Nephron (organoid): ENCODE measurements around the gene SCN3A.

Experiments
- H3K27ac Mint-ChIP-seq, 3 experiments: 2 replicates each; pipeline ENCODE4 v1.8.0; 2020; ENCODE audit warnings: mixed read lengths in 3 of 3, mild to moderate bottlenecking in 2 of 3, moderate library complexity in 1 of 3
- H3K27me3 Mint-ChIP-seq: 2 replicates; pipeline ENCODE4 v1.8.0; 2021; ENCODE audit warnings: low read depth, mild to moderate bottlenecking, moderate library complexity, mixed read lengths
- H3K36me3 Mint-ChIP-seq: 2 replicates; pipeline ENCODE4 v1.8.0; 2020; ENCODE audit warnings: low read depth, mixed read lengths
- H3K4me1 Mint-ChIP-seq: 2 replicates; pipeline ENCODE4 v1.8.0; 2020; ENCODE audit warnings: mixed read lengths
- H3K4me3 Mint-ChIP-seq, 3 experiments: 2 replicates each; pipeline ENCODE4 v1.8.0; 2020; ENCODE audit warnings: mild to moderate bottlenecking in 3 of 3, mixed read lengths in 3 of 3, moderate library complexity in 2 of 3
- H3K9me3 Mint-ChIP-seq: 2 replicates; pipeline ENCODE4 v1.8.0; 2020; ENCODE audit warnings: mixed read lengths
- CTCF ChIP-seq, 3 experiments: fragments of 200-600 bp; sonication (generic); IDR thresholded peaks; one replicate each; pipeline ENCODE4 v1.5.0; 2021; ENCODE audit warnings: antibody characterized with exemption in 3 of 3; ENCODE audit not compliant: unreplicated experiment in 3 of 3

Gene SCN3A

GRCh38 chr2:165203689-165204559, at the start of gene SCN3A:
TSS of gene SCN3A (minus strand) at chr2:165204050. CDS start at chr2:165176394, 27,656 bp downstream.
- peaks cover 4% of the 10 kb centered on the region for H3K27me3 Mint-ChIP-seq
- no peaks in the 10 kb centered on the region for H3K9me3 Mint-ChIP-seq
- H3K4me3 Mint-ChIP-seq: peak within 1 kb of the TSS; percentile 28 to 73 (median 31)
- no peak within 1 kb of the TSS for H3K27ac Mint-ChIP-seq
- peak; percentile 73 to 83 (median 82) for TF ChIP-seq CTCF (IDR thresholded peaks at IDR 0.05; ENCODE audit: unreplicated experiment in 3 of 3)
- no peaks in the 10 kb centered on the region for H3K36me3 Mint-ChIP-seq
- peaks cover 5% of the 10 kb centered on the region for H3K4me1 Mint-ChIP-seq

GRCh38 chr2:165253178-165253577, 49.3 kb upstream of the SCN3A start:
- no peak overlapping the region for H3K27ac Mint-ChIP-seq
- no peaks in the 10 kb centered on the region for H3K9me3 Mint-ChIP-seq
- no peaks in the 10 kb centered on the region for H3K36me3 Mint-ChIP-seq
- no peak for TF ChIP-seq CTCF (IDR thresholded peaks at IDR 0.05; ENCODE audit: unreplicated experiment in 3 of 3)
- no peak overlapping the region for H3K4me3 Mint-ChIP-seq
- no peaks in the 10 kb centered on the region for H3K27me3 Mint-ChIP-seq
- no peaks in the 10 kb centered on the region for H3K4me1 Mint-ChIP-seq

- Mint-ChIP-seq H3K27ac (no peak overlapping the region), H3K4me1 (no peaks in the 10 kb centered on the region), H3K27me3 (no peaks in the 10 kb centered on the region), H3K36me3 (no peaks in the 10 kb centered on the region), H3K9me3 (no peaks in the 10 kb centered on the region), H3K4me3 (no peak overlapping the region)
- no peak for TF ChIP-seq CTCF (IDR thresholded peaks at IDR 0.05; ENCODE audit: unreplicated experiment in 3 of 3)
These were observed 47.5 kb upstream of the SCN3A start for GRCh38 chr2:165251366-165251765.

GRCh38 chr2:165248238-165248637, 44.4 kb upstream of the SCN3A start:
- Mint-ChIP-seq H3K4me1 (no peaks in the 10 kb centered on the region), H3K4me3 (no peak overlapping the region), H3K36me3 (no peaks in the 10 kb centered on the region), H3K9me3 (no peaks in the 10 kb centered on the region), H3K27me3 (no peaks in the 10 kb centered on the region), H3K27ac (no peak overlapping the region)
- TF ChIP-seq CTCF (IDR thresholded peaks at IDR 0.05; ENCODE audit: unreplicated experiment in 3 of 3): no peak

DNA sequence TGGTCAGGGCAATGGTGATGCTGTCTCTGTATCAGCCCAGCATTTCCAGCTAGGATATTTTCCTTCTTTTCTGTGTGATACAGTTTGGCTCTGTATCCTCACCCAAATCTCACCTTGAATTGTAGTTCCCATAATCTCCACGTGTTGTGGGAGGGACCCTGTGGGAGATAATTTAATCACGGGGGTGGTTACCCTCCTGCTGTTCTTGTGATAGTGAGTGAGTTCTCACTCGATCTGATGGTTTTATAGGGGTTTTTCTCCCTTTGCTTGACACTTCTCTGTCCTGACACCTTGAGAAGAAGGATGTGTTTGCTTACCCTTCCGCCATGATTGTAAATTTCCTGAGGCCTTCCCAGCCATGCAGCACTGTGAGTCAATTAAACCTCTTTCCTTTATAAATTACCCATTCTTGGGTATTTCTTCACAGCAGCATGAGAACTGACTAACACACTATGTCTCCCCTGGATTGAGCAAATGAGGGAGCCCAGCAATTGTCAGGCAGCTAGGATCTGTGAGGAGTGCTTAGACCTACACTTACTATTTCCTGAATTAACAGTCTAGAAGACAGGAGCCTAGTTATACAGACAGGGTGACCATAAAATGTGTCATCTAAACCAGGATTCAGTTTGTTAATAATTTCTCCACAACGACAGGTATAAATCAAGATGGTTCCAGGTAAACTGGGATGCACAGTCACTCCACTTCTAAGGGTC, 41.4 kb upstream of the SCN3A start:
- no peak overlapping the region for H3K4me3 Mint-ChIP-seq
- TF ChIP-seq CTCF (IDR thresholded peaks at IDR 0.05; ENCODE audit: unreplicated experiment in 3 of 3): no peak
- H3K27ac Mint-ChIP-seq: no peak overlapping the region
- no peaks in the 10 kb centered on the region for H3K36me3 Mint-ChIP-seq
- H3K9me3 Mint-ChIP-seq: no peaks in the 10 kb centered on the region
- H3K4me1 Mint-ChIP-seq: no peaks in the 10 kb centered on the region
- no peaks in the 10 kb centered on the region for H3K27me3 Mint-ChIP-seq
